Activated CD8-positive, alpha-beta memory T cell treated with anti-CD3 and anti-CD28 coated beads, Interleukin-2, amount 50 U/mL, for 24 hours (primary cell): ENCODE data around the gene DRC7.

Experiments used
- DNase-seq: peaks from one replicate; pipeline ENCODE4 v3.0.0-alpha.2; 2020; ENCODE audit errors: extremely low read depth

Gene DRC7

DNA sequence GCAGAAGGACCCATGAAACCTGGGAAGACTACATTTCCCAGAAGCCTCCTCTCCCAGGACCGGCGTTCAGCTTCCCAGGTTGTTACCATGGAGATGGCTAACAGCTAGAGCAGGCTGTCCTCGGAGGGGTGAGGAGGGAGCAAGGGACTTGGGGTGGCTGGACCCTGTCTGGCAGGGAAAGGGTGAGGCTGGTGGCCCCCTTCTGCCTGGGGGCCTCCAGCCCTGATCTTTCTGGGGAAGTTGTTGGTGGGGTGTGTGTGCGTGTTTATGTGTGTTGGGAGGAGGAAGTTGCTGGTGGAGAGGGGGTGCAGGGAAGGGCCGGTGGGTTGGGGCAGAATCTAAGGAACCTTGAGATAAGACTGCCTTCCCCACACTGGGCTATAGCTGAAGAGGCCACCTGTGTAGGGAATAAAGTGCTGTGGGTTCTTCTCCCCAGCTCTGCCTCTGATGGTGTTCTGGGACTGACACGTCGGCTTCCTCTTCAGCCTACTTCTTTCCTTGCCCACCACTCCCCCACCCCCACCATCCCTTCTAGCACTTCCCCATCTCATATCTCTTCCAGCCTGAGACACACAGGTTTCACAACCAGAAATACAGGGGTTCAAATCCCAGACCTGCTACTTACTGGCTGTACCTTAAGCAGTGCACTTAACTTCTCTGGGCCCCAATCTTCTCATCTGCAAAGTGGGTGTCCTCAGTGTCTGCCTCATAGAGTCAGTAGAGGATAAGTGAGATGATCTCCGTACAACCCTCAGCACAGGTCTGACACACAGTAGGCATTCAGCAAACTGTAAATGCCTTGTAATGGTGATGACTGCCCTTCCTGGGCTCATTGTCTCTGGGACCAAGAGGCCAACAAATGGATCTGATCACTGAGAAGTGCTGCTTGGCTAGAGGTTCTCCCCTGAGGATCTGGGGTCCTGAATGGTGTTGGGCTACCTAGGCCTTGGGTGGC, at the start of gene DRC7:
TSS of gene DRC7 (plus strand) at position 82 of the 955 bp plus-strand sequence. CDS start 3,144 bp downstream, outside the sequence.
- no peak for DNase-seq

- no peak for DNase-seq
Measured at GRCh38 chr16:57645169-57645568, 49.4 kb upstream of the DRC7 start.

DNA sequence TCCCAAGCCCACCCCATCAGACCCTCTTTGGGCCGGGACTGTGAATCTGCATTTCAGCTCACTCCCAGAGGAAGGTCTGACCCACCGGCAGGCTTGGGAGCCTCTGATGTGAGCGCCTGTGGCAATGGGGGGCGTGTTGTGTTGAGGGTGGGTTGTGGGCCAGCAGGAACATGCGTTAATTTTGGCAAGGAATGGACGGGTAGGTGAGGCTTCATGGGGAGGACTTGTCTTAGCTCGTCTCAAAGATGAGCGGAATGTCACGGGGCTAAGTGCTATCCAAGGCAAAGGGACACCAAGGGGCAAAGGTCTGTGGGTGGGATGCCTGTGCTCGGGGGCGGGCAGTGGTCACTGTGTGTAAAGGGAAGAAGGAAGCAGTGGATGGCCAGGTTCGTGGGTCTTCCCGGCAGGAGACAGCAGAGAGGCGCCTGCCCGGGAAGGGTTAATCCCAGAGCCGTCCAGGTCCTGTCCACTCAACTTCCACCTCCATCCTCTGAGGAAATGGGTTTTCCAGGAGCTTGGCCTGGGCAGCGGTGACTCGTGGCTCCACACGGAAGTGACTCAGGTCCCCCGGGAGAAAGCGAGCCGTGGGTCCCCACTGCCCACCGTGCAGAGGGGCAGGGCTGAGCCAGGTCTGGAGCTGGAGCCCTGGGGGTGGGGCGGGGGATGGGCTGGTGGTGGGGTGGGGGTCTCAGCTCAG, 48.8 kb upstream of the DRC7 start:
- DNase-seq = no peak

DNA sequence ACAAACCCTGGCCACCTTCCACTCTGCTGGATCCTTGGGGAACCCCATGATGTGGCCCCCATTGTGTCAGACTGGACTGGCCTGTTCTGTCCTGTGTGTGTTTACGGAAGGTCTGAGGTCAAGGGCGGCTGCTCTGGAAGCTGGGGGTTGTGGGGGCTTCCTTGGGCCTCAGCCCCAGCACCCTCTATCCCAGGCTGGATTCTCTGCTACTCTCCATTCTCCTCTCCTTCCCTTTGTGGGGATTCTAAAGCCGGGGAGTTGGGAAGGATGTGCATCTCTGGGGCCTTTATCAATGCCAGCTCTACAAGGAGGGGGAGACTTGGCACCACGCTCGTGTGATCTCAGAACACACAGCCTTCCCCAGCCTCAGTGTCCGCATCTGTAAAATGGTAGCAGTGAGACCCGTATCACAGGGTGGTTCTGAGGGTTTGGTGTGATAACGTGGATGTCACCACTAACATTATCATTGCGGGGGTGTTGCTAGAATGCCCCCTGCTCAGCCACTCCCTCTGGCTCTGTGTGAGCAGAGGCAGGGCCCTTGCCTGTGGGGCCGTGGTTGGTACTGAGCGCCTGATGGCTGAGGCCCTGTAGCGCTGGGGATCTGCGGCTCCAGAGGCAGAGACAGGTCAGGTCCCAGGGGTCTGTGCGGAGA, 48.1 kb upstream of the DRC7 start:
- no peak for DNase-seq

GRCh38 chr16:57647136-57647875, 47.3 kb upstream of the DRC7 start:
- DNase-seq = no peak

DNA sequence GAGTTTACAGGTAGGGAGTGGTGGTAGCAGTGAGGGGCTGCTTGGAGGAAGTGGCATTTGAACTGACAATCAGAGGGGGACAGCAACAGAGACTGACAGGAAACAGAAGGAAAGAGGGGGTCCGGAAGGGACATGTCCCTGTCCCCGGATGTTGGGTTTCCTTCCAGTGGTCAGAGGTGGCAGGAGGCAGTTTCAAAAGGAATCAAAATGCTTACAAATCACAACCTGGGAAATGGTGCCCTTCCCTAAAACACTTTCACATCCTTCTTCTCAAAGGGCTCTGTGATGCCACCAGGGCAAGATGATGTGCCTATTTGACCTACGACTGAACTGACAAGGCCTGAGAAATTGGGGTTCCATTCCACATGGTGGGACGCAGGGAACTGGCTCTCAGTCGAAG, 46.5 kb upstream of the DRC7 start:
- DNase-seq = no peak

GRCh38 chr16:57648581-57649442, 45.8 kb upstream of the DRC7 start:
- peak; percentile 71 for DNase-seq

- no peak for DNase-seq
Measured at GRCh38 chr16:57649443-57649751, 45.2 kb upstream of the DRC7 start.

DNA sequence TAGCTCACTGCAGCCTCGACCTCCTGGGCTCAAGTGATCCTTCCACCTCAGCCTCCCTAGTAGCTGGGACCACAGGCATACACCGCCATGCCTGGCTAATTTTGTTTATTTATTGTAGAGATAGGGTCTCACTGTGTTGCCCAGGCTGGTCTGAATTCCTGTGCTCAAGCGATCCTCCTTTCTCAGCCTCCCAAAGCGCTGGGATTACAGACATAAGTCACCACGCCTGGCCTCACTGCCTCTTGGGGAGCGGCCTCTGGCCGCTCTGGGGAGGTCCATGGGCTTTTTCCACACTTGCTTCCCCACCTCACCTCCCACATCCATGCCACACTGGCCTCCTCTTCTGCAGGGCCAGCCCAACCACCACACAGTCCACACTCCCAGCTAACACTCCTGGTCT, 44.8 kb upstream of the DRC7 start:
- no peak for DNase-seq

DNA sequence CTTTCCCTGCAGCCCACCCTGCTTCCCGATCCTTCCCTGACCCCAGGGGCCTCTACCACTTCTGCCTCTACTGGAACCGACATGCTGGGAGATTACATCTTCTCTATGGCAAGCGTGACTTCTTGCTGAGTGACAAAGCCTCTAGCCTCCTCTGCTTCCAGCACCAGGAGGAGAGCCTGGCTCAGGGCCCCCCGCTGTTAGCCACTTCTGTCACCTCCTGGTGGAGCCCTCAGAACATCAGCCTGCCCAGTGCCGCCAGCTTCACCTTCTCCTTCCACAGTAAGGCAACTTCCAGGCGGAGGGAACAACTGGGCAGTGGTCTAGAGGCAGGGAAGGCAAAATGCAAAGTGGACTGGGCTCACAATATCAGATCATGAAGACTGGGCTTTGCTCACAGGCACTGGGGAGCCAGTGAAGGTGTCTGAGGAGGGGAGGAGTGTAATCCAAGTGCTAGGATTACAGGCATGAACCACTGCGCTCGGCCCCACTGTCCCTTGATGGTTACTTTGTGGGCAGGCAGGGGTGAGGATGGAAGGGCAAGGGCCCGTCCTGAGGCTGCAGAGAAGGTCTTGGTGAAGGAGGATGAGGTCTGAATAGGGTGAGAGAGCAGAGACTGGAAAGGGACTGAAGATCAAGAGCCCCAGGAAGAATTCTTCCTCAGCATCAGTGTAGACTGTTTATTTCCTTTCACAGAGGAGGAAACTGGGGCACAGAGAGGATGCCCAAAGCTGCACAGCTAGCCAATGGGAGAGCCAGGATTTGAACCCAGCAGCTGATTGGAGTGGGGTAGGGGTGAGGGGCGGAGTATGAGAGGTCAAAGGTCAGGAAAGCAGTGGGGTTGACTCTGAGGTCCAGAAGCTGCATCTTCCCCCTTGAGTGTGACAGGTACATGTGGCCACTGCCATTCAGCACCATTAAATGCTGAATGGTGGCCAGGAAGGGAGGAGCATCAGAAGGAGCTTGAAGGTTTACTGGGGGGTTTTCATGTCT, 43.0 kb upstream of the DRC7 start:
- no peak for DNase-seq

DNA sequence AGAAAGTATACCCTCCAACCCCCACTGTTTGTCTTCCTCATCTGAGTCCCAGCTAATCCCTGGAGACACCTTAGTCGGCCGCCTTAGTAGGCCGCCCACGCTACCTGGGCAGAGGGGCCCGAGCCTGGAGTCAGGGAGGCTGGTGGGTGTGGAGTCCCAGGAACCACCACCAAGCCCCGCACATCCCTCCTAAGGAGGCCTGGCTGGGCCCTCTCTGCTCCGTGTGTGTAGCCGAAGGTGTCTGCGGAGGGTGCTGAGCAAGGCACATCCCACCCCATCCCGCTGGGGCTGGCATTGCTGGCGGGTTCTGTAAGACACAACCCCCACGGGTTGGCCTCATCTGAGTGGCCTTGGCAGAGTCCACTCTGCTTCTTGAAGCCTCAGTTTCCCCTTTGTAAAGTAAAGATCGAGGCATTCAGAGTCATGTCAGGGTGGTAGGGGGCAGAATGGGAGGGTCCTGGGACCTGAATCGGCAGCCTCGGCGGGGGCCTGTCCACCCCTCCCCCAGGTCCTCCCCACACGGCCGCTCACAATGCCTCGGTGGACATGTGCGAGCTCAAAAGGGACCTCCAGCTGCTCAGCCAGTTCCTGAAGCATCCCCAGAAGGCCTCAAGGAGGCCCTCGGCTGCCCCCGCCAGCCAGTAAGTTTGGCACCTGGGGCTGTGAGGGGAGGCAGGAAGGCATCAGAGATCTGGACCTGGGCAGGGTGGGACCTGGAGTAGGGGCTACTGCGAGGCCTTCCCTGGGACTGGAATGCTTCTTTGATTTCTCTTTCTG, 41.7 kb upstream of the DRC7 start:
- DNase-seq = no peak

DNA sequence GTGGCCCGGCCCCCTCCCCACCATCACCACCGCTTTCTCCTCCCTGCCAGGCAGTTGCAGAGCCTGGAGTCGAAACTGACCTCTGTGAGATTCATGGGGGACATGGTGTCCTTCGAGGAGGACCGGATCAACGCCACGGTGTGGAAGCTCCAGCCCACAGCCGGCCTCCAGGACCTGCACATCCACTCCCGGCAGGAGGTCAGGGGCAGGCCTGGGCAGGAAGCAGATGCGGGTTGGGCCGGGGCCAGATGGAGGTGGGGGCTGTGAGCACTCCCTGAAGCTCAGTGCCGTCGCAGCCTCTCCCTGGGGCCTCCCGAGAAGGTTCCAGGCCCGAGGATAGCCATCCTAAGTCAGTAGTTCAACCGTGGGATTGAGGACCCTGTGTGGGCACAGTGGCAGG, 40.7 kb upstream of the DRC7 start:
- DNase-seq = no peak

DNA sequence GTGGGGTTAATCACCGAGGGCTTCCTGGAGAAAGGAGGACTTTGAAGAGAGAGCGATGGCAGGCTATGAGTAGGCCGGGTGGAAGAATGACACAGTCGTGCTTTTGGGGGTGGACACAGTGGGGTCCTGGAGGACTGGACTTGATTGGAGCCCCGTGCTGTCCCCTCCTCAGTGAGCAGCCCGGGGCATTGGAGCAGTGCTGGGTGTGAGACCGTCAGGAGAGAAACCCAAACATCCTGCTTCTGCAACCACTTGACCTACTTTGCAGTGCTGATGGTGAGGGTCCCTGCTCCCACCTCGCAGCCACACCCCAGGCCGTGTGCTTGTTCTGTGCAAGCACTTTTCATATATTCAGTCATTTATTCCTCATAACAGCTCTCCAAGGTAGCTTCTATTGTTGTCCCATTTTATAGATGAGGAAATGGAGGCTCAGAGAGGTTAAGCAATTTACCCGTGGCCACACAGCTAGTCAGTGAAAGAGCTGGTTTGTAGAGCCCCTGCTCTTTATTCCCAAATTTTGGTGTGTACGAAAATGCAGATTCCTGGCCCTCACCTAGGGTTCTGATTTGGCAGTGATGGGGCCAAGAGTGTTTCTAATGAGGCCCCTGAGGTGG, 38.2 kb upstream of the DRC7 start:
- no peak for DNase-seq

DNA sequence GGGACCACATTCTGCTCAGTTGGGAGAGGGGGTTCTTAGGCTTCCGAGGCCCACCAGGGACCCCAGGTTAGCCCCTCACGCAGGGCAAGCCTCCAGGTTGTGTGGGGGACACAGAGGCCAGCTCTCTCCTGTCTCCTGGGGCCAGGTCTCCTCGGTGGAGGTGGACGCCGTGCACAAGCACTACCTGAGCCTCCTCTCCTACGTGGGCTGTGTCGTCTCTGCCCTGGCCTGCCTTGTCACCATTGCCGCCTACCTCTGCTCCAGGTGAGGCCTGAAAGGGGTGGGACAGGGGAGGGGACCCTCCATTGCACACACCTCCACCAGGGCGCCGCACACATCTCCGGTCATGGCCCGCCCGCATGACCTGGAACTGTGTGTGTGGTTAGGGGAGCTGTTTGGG, 37.4 kb upstream of the DRC7 start:
- no peak for DNase-seq

DNA sequence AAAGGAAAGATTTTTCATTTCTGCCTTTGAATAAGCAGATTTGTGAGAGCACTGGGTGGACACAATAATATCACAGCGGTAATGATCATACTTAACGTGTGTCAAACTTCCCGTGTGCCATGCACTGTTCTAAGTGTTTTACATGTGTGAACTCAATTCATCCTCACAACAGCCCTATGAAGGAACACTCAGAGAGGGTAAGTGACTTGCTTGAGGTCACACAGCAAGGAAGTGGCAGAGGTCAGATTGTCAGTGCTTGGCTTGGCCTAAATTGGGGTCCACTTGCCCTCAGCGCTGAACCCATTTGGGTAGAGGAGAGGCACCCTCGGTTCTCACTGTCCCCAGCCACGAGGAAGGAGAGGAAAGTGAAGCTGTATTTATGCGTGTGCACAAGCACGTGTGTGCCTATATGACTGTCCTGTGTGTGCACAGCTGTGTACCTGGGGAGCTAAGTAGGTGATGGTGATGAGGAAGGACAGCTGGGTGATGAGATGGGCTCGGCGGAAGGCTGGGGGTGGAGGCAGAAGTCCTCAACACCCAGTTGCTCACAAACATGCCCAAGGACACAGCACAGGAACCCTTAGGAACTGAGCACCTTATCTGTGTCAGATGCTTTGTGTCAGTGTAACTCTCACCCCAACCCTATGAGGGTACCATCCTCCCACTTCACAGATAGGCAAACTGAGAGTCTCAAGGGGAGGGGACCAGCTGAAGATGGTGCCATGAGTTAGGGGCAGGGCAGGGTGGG, 36.3 kb upstream of the DRC7 start:
- no peak for DNase-seq

- no peak for DNase-seq
Measured at GRCh38 chr16:57658878-57659674, 35.5 kb upstream of the DRC7 start.
